ENCODE data around the gene ADAMTS3.

GRCh38 chr4:72577211-72577610 lies 8.2 kb upstream of the ADAMTS3 start:
- TF ChIP-seq CTCF (IDR thresholded peaks at IDR 0.05): no peak
- TF ChIP-seq POLR2AphosphoS5 (IDR thresholded peaks at IDR 0.05; ENCODE audit: insufficient read depth in 1 of 2, low read depth in 1 of 2): no peak
